ENCODE data around the gene C16orf95. TPM values are rescaled to one million over a fixed set of nuclear protein-coding genes. Genes with fewer than 3 reads are reported as not detected.

Gene C16orf95
- total and polyA plus RNA-seq, 2 donors (not counting 1 experiment from before 2014, with no cell fraction given): 1.5 to 2.5 TPM

DNA sequence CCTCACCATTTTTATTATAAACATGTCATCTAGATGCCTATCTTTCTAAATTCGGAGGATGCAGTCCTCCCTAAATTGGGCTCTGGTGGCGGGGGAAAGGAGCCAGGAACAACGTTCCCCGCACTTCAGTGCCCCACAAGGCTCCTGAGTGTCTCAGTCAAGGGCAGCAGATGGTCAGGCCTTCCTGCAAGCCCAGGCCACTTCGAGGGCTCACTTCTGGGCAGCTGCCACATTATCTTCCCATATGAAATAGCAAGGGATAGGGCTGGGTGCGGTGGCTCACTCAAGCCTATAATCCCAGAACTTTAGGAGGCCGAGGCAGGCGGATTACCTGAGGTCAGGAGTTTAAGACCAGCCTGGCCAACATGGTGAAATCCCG lies 34.1 kb upstream of the C16orf95 start:
- no peak overlapping the region for H3K27ac Mint-ChIP-seq
- H3K4me3 Mint-ChIP-seq: no peak overlapping the region
- no peaks in the 10 kb centered on the region for H3K4me1 Mint-ChIP-seq
- peaks cover 0 to 19% of the 10 kb centered on the region in 2 experiments for H3K36me3 ChIP-seq (replicated peaks in 1 of 2; ENCODE audit: control extremely low read depth in 1 of 2, control insufficient read depth in 1 of 2, extremely low read depth in 1 of 2, insufficient read depth in 2 of 2, low read length in 1 of 2)
- intact Hi-C loops (cut with micrococcal nuclease): no loop called here
- H3K9me3 Mint-ChIP-seq (ENCODE audit: insufficient read depth): no peaks in the 10 kb centered on the region
- H3K79me2 ChIP-seq (ENCODE audit: control insufficient read depth, insufficient read depth, low read length): peaks cover 30% of the 10 kb centered on the region
- ATAC-seq (ENCODE audit: low read depth): no peak
- CTCF ChIA-PET: interaction anchor here (0.9 kb wide), 1 partner anchor 43 kb away, joined by 3 read pairs; no protein-coding TSS in a partner anchor
- no peak for DNase-seq
- H4K20me1 ChIP-seq (ENCODE audit: control insufficient read depth, insufficient read depth, low read length, poor library complexity, severe bottlenecking): peaks cover 22% of the 10 kb centered on the region
- H3K4me3 ChIP-seq (ENCODE audit: control extremely low read depth in 1 of 5, extremely low read depth in 1 of 5, insufficient read depth in 1 of 5, low read depth in 2 of 5, low read length in 4 of 5): no peak overlapping the region
- no peak overlapping the region for H3K27ac ChIP-seq (ENCODE audit: low read length in 2 of 2)
- no peak overlapping the region for H3K4me2 ChIP-seq (replicated peaks; ENCODE audit: low read depth, low read length, poor library complexity, severe bottlenecking)
- no peak overlapping the region for H2AFZ ChIP-seq (ENCODE audit: insufficient read depth, low read depth, low read length, poor library complexity, severe bottlenecking)
- POLR2A ChIA-PET: no interaction called here
- WGBS (ENCODE audit: insufficient coverage): 100% methylated on average over 6 of the region's 9 CpGs
- no peaks in the 10 kb centered on the region for H3K27me3 Mint-ChIP-seq
- TF ChIP-seq EZH2 (IDR thresholded peaks at IDR 0.05; ENCODE audit: borderline replicate concordance, insufficient read depth, low read depth, low read length, poor library complexity, severe bottlenecking): no peak
- TF ChIP-seq, protein P1, sequence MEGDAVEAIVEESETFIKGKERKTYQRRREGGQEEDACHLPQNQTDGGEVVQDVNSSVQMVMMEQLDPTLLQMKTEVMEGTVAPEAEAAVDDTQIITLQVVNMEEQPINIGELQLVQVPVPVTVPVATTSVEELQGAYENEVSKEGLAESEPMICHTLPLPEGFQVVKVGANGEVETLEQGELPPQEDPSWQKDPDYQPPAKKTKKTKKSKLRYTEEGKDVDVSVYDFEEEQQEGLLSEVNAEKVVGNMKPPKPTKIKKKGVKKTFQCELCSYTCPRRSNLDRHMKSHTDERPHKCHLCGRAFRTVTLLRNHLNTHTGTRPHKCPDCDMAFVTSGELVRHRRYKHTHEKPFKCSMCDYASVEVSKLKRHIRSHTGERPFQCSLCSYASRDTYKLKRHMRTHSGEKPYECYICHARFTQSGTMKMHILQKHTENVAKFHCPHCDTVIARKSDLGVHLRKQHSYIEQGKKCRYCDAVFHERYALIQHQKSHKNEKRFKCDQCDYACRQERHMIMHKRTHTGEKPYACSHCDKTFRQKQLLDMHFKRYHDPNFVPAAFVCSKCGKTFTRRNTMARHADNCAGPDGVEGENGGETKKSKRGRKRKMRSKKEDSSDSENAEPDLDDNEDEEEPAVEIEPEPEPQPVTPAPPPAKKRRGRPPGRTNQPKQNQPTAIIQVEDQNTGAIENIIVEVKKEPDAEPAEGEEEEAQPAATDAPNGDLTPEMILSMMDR (IDR thresholded peaks at IDR 0.05): no peak
- H3K9ac ChIP-seq (ENCODE audit: low read length): no peak overlapping the region
- H3K9me3 ChIP-seq (ENCODE audit: control extremely low read depth in 1 of 3, control insufficient read depth in 2 of 3, insufficient read depth in 1 of 3, low read length in 2 of 3): no peaks in the 10 kb centered on the region
- H3K4me1 ChIP-seq (ENCODE audit: control insufficient read depth in 2 of 2, insufficient read depth in 2 of 2, low read length in 2 of 2): no peaks in the 10 kb centered on the region
- no peaks in the 10 kb centered on the region for H3K27me3 ChIP-seq (replicated peaks in 1 of 4; ENCODE audit: control extremely low read depth in 1 of 4, control insufficient read depth in 3 of 4, insufficient read depth in 4 of 4, low read length in 3 of 4)

GRCh38 chr16:87350681-87351319 lies 33.6 kb upstream of the C16orf95 start:
- Histone ChIP-seq H3K79me2 (ENCODE audit: control insufficient read depth, insufficient read depth, low read length) (peaks cover 35% of the 10 kb centered on the region), H2AFZ (ENCODE audit: insufficient read depth, low read depth, low read length, poor library complexity, severe bottlenecking) (no peak overlapping the region), H3K36me3 (replicated peaks in 1 of 2; ENCODE audit: control extremely low read depth in 1 of 2, control insufficient read depth in 1 of 2, extremely low read depth in 1 of 2, insufficient read depth in 2 of 2, low read length in 1 of 2) (peaks cover 0 to 22% of the 10 kb centered on the region in 2 experiments), H3K27ac (ENCODE audit: low read length in 2 of 2) (no peak overlapping the region), H3K9me3 (ENCODE audit: control extremely low read depth in 1 of 3, control insufficient read depth in 2 of 3, insufficient read depth in 1 of 3, low read length in 2 of 3) (no peaks in the 10 kb centered on the region), H3K9ac (ENCODE audit: low read length) (no peak overlapping the region), H3K4me1 (ENCODE audit: control insufficient read depth in 2 of 2, insufficient read depth in 2 of 2, low read length in 2 of 2) (peaks cover 0 to under 1% of the 10 kb centered on the region in 2 donors), H4K20me1 (ENCODE audit: control insufficient read depth, insufficient read depth, low read length, poor library complexity, severe bottlenecking) (peaks cover 27% of the 10 kb centered on the region), H3K27me3 (replicated peaks in 1 of 4; ENCODE audit: control extremely low read depth in 1 of 4, control insufficient read depth in 3 of 4, insufficient read depth in 4 of 4, low read length in 3 of 4) (no peaks in the 10 kb centered on the region), H3K4me3 (ENCODE audit: control extremely low read depth in 1 of 5, extremely low read depth in 1 of 5, insufficient read depth in 1 of 5, low read depth in 2 of 5, low read length in 4 of 5) (no peak overlapping the region), H3K4me2 (replicated peaks; ENCODE audit: low read depth, low read length, poor library complexity, severe bottlenecking) (no peak overlapping the region)
- intact Hi-C loops (cut with micrococcal nuclease): no loop called here
- H3K27ac Mint-ChIP-seq: no peak overlapping the region
- CTCF ChIA-PET: interaction anchor here (0.5 to 0.9 kb wide), 2 partner anchors 43 to 1574 kb away, joined by 3 to 4 read pairs; no protein-coding TSS in a partner anchor
- H3K9me3 Mint-ChIP-seq (ENCODE audit: insufficient read depth): no peaks in the 10 kb centered on the region
- DNase-seq (no peak), ATAC-seq (ENCODE audit: low read depth) (no peak)
- no peaks in the 10 kb centered on the region for H3K4me1 Mint-ChIP-seq
- TF ChIP-seq, protein P1 (IDR thresholded peaks at IDR 0.05): no peak
- TF ChIP-seq EZH2 (IDR thresholded peaks at IDR 0.05; ENCODE audit: borderline replicate concordance, insufficient read depth, low read depth, low read length, poor library complexity, severe bottlenecking): no peak
- H3K4me3 Mint-ChIP-seq: no peak overlapping the region
- no peaks in the 10 kb centered on the region for H3K27me3 Mint-ChIP-seq
- POLR2A ChIA-PET: no interaction called here
- 94% methylated on average over 23 of the region's 23 CpGs for WGBS (ENCODE audit: insufficient coverage)

Data from B cell (primary cell).